GM19468 (cell line): ENCODE measurements around the gene PAN3.

Experiments
- ATAC-seq: cut with Tn5 transposase; IDR thresholded peaks from one replicate; pipeline ENCODE4 v1.9.1; 2021; ENCODE audit warnings: mild to moderate bottlenecking, moderate library complexity, moderate number of reproducible peaks; ENCODE audit not compliant: unreplicated experiment; ENCODE audit errors: extremely low read depth

The PAN3 gene

DNA sequence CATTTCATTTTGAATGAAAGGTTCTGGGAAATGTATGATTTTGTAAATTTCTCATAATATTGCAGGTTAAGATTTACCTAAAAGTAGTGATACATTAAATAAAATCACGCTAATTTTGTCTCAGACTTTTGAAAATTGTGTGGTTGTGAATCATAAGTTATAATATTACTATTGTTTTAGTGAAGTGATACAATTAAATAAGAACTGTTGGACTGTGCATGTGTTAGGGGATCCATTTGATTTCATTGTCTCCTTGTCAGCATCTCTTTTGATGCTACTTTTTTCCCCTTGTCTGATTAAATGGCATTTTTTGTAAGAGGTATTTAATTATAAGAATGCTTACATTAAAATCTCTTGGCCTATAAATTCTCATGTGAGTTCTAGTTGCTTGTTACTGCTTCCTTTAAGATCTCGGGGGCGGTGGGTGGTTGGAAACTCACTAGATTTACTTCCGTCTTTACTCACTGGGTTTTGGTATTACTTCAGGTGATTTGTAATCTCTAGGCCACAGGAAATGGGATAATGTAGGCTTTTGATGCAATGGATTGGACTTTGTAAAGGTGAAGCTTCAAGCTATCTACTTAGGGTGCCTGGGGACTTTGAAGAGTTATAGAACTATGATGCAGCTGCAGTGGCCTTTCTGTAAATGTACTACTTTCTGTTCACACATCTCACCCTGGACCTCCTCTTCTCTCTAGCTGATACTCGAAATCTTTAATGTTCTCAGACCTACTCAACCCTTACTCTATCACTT is 66.5 kb downstream of the PAN3 start:
- ATAC-seq, result no peak

DNA sequence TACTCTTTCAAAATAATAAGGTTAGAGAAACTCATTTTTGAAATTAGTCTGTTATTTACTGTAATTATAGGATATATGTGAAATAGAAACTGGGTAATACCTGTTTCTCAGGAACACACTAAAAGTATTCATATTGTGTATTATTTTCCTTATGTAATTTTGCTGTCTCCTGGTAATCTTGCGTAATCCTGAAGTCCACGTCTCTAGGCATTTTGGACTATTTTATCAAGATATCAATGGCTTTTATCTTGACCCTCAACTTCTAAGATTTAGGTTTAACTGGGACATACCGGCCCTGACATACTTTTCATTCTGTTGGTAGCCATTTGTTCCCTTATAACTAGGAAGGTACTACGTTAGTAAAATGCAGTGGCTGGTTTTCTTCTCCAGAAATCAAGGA is 80.3 kb downstream of the PAN3 start:
- no peak for ATAC-seq

DNA sequence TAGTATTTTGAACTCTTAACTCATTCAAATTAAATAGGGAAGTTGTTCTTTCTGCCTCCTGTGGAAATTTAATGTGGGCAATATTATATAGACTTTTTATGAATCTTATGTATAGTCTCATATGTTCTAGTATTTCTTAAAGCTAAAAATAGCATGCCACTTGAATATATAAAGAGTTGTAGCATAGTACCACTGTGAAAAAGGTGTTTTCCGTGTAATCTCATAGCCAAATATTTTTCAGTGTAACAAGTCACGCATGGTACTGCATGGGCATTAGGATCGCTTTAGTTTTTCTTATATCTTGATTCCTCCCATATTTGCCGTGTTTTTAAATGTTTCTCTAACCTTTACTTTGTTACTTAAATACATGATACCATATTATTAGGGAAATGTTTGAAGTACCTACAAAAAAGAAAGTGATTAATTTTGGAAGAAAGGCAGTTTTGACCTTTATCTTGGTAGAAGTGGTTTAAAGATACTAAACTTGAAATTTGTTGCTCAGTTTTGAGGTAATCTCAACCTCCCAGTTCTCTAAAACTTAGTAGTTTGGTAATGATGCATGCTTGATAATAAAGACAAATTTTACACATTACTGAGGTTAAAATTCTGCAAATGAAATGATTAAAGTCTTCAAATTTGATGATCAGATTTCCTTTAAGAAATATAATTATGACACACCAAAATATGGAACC is 81.2 kb downstream of the PAN3 start:
- ATAC-seq, result no peak

DNA sequence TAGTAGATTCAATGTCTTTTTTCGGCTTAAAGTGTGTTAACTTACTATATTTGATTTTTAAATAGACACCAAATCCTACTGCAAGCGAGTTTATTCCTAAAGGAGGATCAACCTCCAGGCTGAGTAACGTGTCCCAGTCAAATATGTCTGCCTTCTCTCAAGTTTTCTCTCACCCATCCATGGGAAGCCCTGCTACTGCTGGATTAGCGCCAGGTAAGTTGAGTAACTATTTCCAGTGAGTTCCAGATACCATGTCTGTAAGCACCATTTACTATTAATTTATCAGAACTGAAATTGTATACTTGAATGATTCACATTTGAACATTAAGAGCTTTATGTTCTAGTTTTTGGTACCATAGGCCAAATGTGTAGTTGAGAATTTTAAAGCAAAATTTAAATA is 81.8 kb downstream of the PAN3 start:
- ATAC-seq, result no peak

- ATAC-seq, result no peak
Measured at GRCh38 chr13:28229522-28230411, 91.4 kb downstream of the PAN3 start.

- no peak for ATAC-seq
Measured at GRCh38 chr13:28231642-28232041, 93.3 kb downstream of the PAN3 start.

GRCh38 chr13:28237944-28238343 is 99.6 kb downstream of the PAN3 start:
- ATAC-seq, result no peak

GRCh38 chr13:28239374-28239773 is 101.0 kb downstream of the PAN3 start:
- ATAC-seq, result no peak

DNA sequence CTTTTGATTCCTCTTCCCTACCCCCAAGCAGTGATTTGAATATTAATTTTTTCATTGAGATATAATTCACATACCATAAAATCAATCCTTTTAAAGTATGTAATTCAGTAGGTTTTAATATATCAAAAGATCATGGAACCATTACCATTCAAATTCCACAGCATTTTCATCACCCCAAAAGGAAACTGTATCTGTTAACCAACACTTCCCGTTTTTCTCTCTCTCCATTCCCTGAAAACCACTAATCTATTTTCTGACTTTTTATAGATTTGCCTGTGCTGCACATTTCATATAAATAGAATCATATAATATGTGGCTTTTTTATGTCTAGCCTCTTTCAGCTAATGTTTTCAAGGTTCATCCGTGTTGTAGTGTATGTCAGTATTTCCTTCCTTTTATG is 107.1 kb downstream of the PAN3 start:
- ATAC-seq, result no peak

DNA sequence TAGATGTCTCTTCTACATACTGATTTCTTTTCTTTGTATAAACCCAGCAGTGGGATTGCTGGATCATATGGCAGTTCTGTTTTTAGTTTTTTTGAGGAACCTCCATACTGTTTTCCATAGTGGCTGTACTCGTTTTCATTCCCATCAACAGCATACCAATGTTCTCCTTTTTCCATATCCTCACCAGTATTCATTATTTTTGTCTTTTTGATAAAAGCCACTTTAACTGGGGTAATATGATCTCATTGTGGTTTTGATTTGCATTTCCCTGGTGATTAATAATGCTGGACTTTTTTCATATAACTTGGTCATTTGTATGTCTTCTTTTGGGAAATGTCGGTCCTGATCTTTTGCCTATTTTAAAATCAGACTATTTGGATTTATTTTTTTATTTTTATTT is 108.5 kb downstream of the PAN3 start:
- no peak for ATAC-seq

DNA sequence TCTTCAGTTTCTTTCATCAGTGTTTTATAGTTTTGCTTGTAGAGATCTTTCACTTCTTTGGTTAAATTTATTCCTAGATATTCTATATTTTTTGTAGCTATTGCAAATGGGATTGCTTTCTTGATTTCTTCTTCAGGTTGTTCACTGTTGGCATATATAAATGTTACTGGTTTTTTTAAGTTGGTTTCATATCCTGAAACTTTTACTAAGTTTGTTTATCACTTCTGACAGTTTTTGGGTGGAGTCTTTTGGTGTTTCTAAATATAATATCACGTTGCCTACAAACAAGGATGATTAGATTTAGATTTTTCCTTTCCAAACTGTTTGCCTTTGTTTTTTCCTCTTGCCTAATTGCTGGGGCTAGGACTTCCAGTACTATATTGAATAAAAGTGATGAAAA is 109.7 kb downstream of the PAN3 start:
- ATAC-seq, result no peak

- no peak for ATAC-seq
Measured at GRCh38 chr13:28250542-28250941, 112.2 kb downstream of the PAN3 start.

DNA sequence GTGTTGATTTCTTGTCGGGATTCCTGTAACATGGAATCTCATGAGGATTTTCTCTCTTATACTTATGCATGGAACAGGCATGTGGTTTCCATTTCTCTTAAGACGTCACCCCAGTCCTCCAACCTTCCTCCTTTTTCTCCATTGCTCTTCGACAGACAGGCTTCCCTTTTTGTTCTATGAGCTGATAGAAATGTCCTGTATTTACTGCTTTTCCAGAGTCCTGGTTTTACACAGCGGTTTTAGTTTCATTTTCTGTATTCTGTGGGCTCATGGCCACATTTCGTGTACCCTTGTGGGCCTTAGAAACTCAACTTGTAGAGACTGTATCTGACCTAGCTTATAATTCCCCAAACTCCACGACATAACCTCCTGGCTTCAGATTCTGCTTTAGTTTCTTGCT is 113.1 kb downstream of the PAN3 start:
- no peak for ATAC-seq

GRCh38 chr13:28252547-28252946 is 114.2 kb downstream of the PAN3 start:
- no peak for ATAC-seq

DNA sequence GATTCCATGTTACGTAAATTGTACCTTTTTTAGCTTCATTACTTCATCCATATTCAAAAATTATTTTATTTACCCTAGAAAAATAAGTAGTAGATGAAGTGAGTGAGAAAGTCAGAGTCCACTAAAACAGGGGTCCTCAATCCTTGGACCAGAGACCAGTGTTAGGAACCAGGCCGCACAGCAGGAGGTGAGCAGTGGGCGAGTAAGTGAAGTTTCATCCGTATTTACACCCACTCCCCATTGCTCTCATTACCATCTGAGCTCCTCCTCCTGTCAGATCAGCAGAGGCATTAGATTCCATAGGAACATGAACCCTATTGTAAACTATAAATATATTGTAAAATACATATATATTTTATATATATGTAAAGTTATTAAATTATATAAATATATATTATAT is 119.0 kb downstream of the PAN3 start:
- ATAC-seq, result no peak

DNA sequence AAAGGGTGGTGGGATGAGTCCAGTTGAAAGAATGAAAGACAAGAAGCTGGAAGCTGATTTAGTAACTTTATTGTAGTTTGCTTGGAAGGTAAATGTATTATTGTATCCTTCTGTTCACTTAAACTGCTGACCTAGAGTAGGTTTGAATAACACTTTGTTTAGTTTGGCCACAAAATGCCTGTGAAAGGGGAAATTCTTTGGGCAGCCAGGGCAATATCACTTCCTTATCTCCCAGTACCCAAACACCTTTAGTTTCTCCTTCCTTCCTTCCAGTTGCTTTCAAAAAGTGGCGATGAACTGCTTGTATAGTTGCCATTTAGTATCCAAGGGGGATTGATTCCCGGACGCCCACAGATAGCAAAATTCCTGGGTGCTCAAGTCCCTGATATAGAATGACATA is 120.1 kb downstream of the PAN3 start:
- ATAC-seq, result no peak

GRCh38 chr13:28267497-28267896 is 129.2 kb downstream of the PAN3 start:
- no peak for ATAC-seq

DNA sequence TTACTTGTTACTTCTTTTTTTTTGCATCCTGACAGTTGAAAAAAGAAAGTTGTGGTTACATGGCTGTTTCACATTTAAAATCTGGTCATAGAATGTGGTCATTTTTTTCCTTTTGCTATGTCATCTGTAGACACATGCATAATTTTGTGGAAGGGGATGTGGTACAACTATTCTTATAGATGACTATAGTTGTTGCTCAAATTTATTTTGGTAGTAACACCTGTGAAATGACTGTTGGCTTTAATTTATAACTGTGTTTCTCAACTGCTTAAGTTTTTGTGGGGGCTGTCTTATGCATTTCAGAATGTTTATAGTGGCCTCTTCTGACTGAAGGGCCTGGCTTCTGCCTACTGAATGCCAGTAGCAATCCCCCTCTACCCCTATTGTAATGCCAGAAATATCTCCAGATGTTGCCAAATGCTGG is 130.5 kb downstream of the PAN3 start:
- peak; percentile 96 for ATAC-seq

GRCh38 chr13:28271056-28271840 is 132.9 kb downstream of the PAN3 start:
- ATAC-seq, result no peak

DNA sequence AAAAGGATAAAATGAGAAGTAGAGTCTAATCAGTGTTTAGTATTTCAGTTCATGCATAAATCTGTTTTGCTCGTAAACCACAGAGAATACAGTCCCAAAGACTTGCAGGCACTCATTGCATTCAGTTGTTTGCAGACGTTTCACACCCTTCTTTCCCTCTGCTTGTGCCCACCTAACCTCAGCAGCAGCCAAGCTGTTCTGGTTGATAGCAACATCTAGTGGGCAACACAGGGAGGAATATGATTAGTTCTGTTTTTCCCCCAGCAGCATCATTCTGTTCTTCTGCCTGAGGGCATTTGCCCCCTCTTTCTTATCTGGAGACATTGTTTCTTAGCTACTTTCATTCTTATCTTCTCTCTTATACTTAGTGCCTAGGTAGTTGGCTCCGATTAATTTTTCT is 135.6 kb downstream of the PAN3 start:
- no peak for ATAC-seq
